CD4-positive, alpha-beta T cell treated with Interleukin-2 at 100 ng/mL for 4 hours (primary cell): ENCODE data around the gene NOTCH1.
"Not testable (repeated sequence)": the region's sequence is repeated elsewhere in the genome, so short reads cannot be mapped to it uniquely, and the experiment has no call there.

Source experiments
- DNase-seq: peaks from one replicate; pipeline ENCODE4 v3.0.0-alpha.2; 2020; ENCODE audit warnings: low spot score

Gene NOTCH1

GRCh38 chr9:136578915-136579649 is 33.2 kb upstream of the NOTCH1 start:
- no peak for DNase-seq

- no peak for DNase-seq
These were observed 32.7 kb upstream of the NOTCH1 start for GRCh38 chr9:136578626-136578914.

GRCh38 chr9:136577941-136578625 is 32.2 kb upstream of the NOTCH1 start:
- DNase-seq: no peak

- DNase-seq: no peak
These were observed 30.4 kb upstream of the NOTCH1 start for GRCh38 chr9:136576269-136576626.

- DNase-seq: no peak
These were observed 29.9 kb upstream of the NOTCH1 start for GRCh38 chr9:136575626-136576268.

- DNase-seq: not testable (repeated sequence)
These were observed 28.8 kb upstream of the NOTCH1 start for GRCh38 chr9:136574606-136575005.

- no peak for DNase-seq
These were observed 27.2 kb upstream of the NOTCH1 start for GRCh38 chr9:136572828-136573625.

GRCh38 chr9:136572003-136572827 is 26.4 kb upstream of the NOTCH1 start:
- DNase-seq: peak; percentile 22

- no peak for DNase-seq
These were observed 25.7 kb upstream of the NOTCH1 start for GRCh38 chr9:136571531-136571930.

GRCh38 chr9:136570916-136571315 is 25.1 kb upstream of the NOTCH1 start:
- DNase-seq: no peak

- DNase-seq: no peak
These were observed 24.5 kb upstream of the NOTCH1 start for GRCh38 chr9:136570191-136570845.

GRCh38 chr9:136569526-136570148 is 23.8 kb upstream of the NOTCH1 start:
- no peak for DNase-seq

- DNase-seq: no peak
These were observed 22.6 kb upstream of the NOTCH1 start for GRCh38 chr9:136568288-136569081.

- no peak for DNase-seq
These were observed 21.9 kb upstream of the NOTCH1 start for GRCh38 chr9:136567651-136568287.

- no peak for DNase-seq
These were observed 21.1 kb upstream of the NOTCH1 start for GRCh38 chr9:136566901-136567300.

GRCh38 chr9:136566553-136566895 is 20.7 kb upstream of the NOTCH1 start:
- no peak for DNase-seq

- DNase-seq: no peak
These were observed 20.1 kb upstream of the NOTCH1 start for GRCh38 chr9:136565715-136566552.

GRCh38 chr9:136565086-136565714 is 19.4 kb upstream of the NOTCH1 start:
- no peak for DNase-seq
